HAP-1 (cell line): ENCODE results near the gene C5orf46.
"Not testable (repeated sequence)": the region's sequence is repeated elsewhere in the genome, so short reads cannot be mapped to it uniquely, and the experiment has no call there.

ENCODE experiments used
- DNase-seq, 2 experiments: peaks; one replicate each; pipeline ENCODE4 v3.0.0-alpha.2; 2016 to 2020; ENCODE audit warnings: low spot score in 2 of 2
- H3K27me3 ChIP-seq: fragments of 250-450 bp; sonication (Bioruptor Pico); 2 replicates; pipeline ENCODE4 v1.5.1; 2020; ENCODE audit warnings: low read depth, mild to moderate bottlenecking, moderate library complexity
- H3K36me3 ChIP-seq: fragments of 250-450 bp; sonication (Bioruptor Pico); replicated peaks from 2 replicates; pipeline ENCODE4 v1.5.1; 2020; ENCODE audit warnings: mild to moderate bottlenecking
- H3K4me1 ChIP-seq: fragments of 250-450 bp; sonication (Bioruptor Pico); 2 replicates; pipeline ENCODE4 v1.5.1; 2020; ENCODE audit warnings: mild to moderate bottlenecking
- H3K4me3 ChIP-seq: fragments of 250-450 bp; sonication (Bioruptor Pico); 2 replicates; pipeline ENCODE4 v1.5.1; 2020; ENCODE audit warnings: mild to moderate bottlenecking, moderate library complexity
- H3K9me3 ChIP-seq: fragments of 250-450 bp; sonication (Bioruptor Pico); 2 replicates; pipeline ENCODE4 v1.5.1; 2020; ENCODE audit warnings: mild to moderate bottlenecking, moderate library complexity
- in situ Hi-C: fragments of 300-500 bp; cut with MboI; formaldehyde crosslinking; loops from 3 replicates; pipeline ENCODE4 v1.14.3; 2020; ENCODE audit warnings: low sequenced_read_pairs, inconsistent platforms, mixed read lengths

Gene C5orf46

GRCh38 chr5:147880487-147880886 lies 25.9 kb downstream of the C5orf46 start:
- DNase-seq: no peak
- no peaks in the 10 kb centered on the region for H3K9me3 ChIP-seq
- in situ Hi-C loops: no loop called here
- no peak overlapping the region for H3K4me3 ChIP-seq
- peaks cover 14% of the 10 kb centered on the region for H3K27me3 ChIP-seq
- peaks cover under 1% of the 10 kb centered on the region for H3K4me1 ChIP-seq
- H3K36me3 ChIP-seq: no peaks in the 10 kb centered on the region

- DNase-seq: no peak
- H3K9me3 ChIP-seq: no peaks in the 10 kb centered on the region
- H3K36me3 ChIP-seq: no peaks in the 10 kb centered on the region
- H3K27me3 ChIP-seq: peaks cover 14% of the 10 kb centered on the region
- no peak overlapping the region for H3K4me3 ChIP-seq
- in situ Hi-C loops: no loop called here
- H3K4me1 ChIP-seq: peaks cover 8% of the 10 kb centered on the region
Observed at GRCh38 chr5:147879784-147880183, 26.6 kb downstream of the C5orf46 start.

GRCh38 chr5:147878066-147878759 lies 28.1 kb downstream of the C5orf46 start, which contains the start of gene SCGB3A2:
TSS of gene SCGB3A2 (plus strand) at chr5:147878711. CDS start at chr5:147878804, 93 bp downstream.
- no peak for DNase-seq
- Histone ChIP-seq H3K4me3 (no peak within 1 kb of the TSS), H3K36me3 (no peaks in the 10 kb centered on the region), H3K27me3 (peaks cover 12% of the 10 kb centered on the region), H3K9me3 (0 out of 2 replicates have a peak, but pooled peaks cover 2% of the 10 kb centered on the region), H3K4me1 (peaks cover 13% of the 10 kb centered on the region)
- in situ Hi-C loops: no loop called here

- in situ Hi-C loops: no loop called here
- Histone ChIP-seq H3K4me3 (no peak overlapping the region), H3K4me1 (peaks cover 13% of the 10 kb centered on the region), H3K27me3 (peaks cover 12% of the 10 kb centered on the region), H3K36me3 (no peaks in the 10 kb centered on the region), H3K9me3 (0 out of 2 replicates have a peak, but pooled peaks cover 2% of the 10 kb centered on the region)
- DNase-seq: no peak
Observed at GRCh38 chr5:147876626-147877025, 29.7 kb downstream of the C5orf46 start.

GRCh38 chr5:147876141-147876540 lies 30.2 kb downstream of the C5orf46 start:
- peaks cover 12% of the 10 kb centered on the region for H3K27me3 ChIP-seq
- peaks cover 13% of the 10 kb centered on the region for H3K4me1 ChIP-seq
- no peaks in the 10 kb centered on the region for H3K36me3 ChIP-seq
- DNase-seq: no peak
- in situ Hi-C loops: no loop called here
- H3K9me3 ChIP-seq: 0 out of 2 replicates have a peak, but pooled peaks cover 2% of the 10 kb centered on the region
- no peak overlapping the region for H3K4me3 ChIP-seq

GRCh38 chr5:147874910-147875367 lies 31.4 kb downstream of the C5orf46 start:
- DNase-seq: peak; percentile 20 to 43
- H3K27me3 ChIP-seq: peaks cover 10% of the 10 kb centered on the region
- 0 out of 2 replicates have a peak, but pooled peaks cover 2% of the 10 kb centered on the region for H3K9me3 ChIP-seq
- H3K36me3 ChIP-seq: no peaks in the 10 kb centered on the region
- peaks cover 13% of the 10 kb centered on the region for H3K4me1 ChIP-seq
- H3K4me3 ChIP-seq: no peak overlapping the region
- in situ Hi-C loops: no loop called here

GRCh38 chr5:147874118-147874875 lies 32.0 kb downstream of the C5orf46 start:
- H3K4me1 ChIP-seq: peaks cover 16% of the 10 kb centered on the region
- in situ Hi-C loops, H3K27me3 ChIP-seq, H3K4me3 ChIP-seq, H3K36me3 ChIP-seq, H3K9me3 ChIP-seq: not testable (repeated sequence)
- DNase-seq: peak; percentile 13 to 21

- DNase-seq, H3K27me3 ChIP-seq, H3K4me3 ChIP-seq, H3K36me3 ChIP-seq, in situ Hi-C loops, H3K9me3 ChIP-seq: not testable (repeated sequence)
- H3K4me1 ChIP-seq: peaks cover 24% of the 10 kb centered on the region
Observed at GRCh38 chr5:147872744-147873435, 33.4 kb downstream of the C5orf46 start.

- in situ Hi-C loops, DNase-seq, H3K36me3 ChIP-seq, H3K4me3 ChIP-seq, H3K27me3 ChIP-seq, H3K9me3 ChIP-seq: not testable (repeated sequence)
- H3K4me1 ChIP-seq: peaks cover 24% of the 10 kb centered on the region
Observed at GRCh38 chr5:147871980-147872549, 34.3 kb downstream of the C5orf46 start.

- DNase-seq, H3K4me3 ChIP-seq, in situ Hi-C loops, H3K27me3 ChIP-seq, H3K36me3 ChIP-seq, H3K9me3 ChIP-seq: not testable (repeated sequence)
- peaks cover 18% of the 10 kb centered on the region for H3K4me1 ChIP-seq
Observed at GRCh38 chr5:147869892-147870291, 36.4 kb downstream of the C5orf46 start.

- H3K4me1 ChIP-seq: peaks cover 12% of the 10 kb centered on the region
- H3K27me3 ChIP-seq: no peaks in the 10 kb centered on the region
- H3K36me3 ChIP-seq: no peaks in the 10 kb centered on the region
- in situ Hi-C loops: no loop called here
- peak in 1 of 2 experiments; percentile 70 for DNase-seq
- H3K9me3 ChIP-seq: no peaks in the 10 kb centered on the region
- H3K4me3 ChIP-seq: no peak overlapping the region
Observed at GRCh38 chr5:147869112-147869511, 37.2 kb downstream of the C5orf46 start.

- H3K27me3 ChIP-seq: no peaks in the 10 kb centered on the region
- peak in 1 of 2 experiments; percentile 5 for DNase-seq
- H3K4me3 ChIP-seq: no peak overlapping the region
- no peaks in the 10 kb centered on the region for H3K36me3 ChIP-seq
- peaks cover 4% of the 10 kb centered on the region for H3K4me1 ChIP-seq
- in situ Hi-C loops: no loop called here
- H3K9me3 ChIP-seq: no peaks in the 10 kb centered on the region
Observed at GRCh38 chr5:147863454-147864158, 42.7 kb downstream of the C5orf46 start.

GRCh38 chr5:147860641-147861025 lies 45.7 kb downstream of the C5orf46 start:
- Histone ChIP-seq H3K36me3 (no peaks in the 10 kb centered on the region), H3K9me3 (no peaks in the 10 kb centered on the region), H3K27me3 (no peaks in the 10 kb centered on the region), H3K4me1 (no peaks in the 10 kb centered on the region), H3K4me3 (no peak overlapping the region)
- in situ Hi-C loops: no loop called here
- no peak for DNase-seq
